ENCODE results near the gene SNTG2.

GRCh38 chr2:1245193-1245592, 294.5 kb downstream of the SNTG2 start:
- TF ChIP-seq CTCF (conservative IDR thresholded peaks at IDR 0.05; ENCODE audit: low read length) (no peak), EZH2phosphoT487 (IDR thresholded peaks at IDR 0.05; ENCODE audit: borderline replicate concordance) (no peak)
